Hindlimb muscle (tissue), 1 donor: ENCODE measurements around the gene MYH14. TPM values are rescaled to one million over a fixed set of nuclear protein-coding genes. Genes with fewer than 3 reads are reported as not detected.
A peak's percentile ranks its signal among the peaks of the same experiment; 100 is the strongest.
"Not testable (repeated sequence)": the region's sequence is repeated elsewhere in the genome, so short reads cannot be mapped to it uniquely, and the experiment has no call there.

Experiments
- DNase-seq: peaks from one replicate; pipeline ENCODE4 v3.0.0-alpha.2; 2013
- polyA plus RNA-seq: library from polyadenylated mRNA; unstranded; fragments of 120-200 nt; gene quantifications from one replicate; pipeline ENCODE4 v1.2.1, GENCODE V29; 2013; ENCODE audit not compliant: insufficient read length

MYH14 gene
- polyA plus RNA-seq, 1 donor = 48.6 TPM

- no peak for DNase-seq
These were observed 118.4 kb downstream of the MYH14 start for GRCh38 chr19:50321831-50322230.

- no peak for DNase-seq
These were observed 118.8 kb downstream of the MYH14 start for GRCh38 chr19:50322234-50322633.

GRCh38 chr19:50322931-50323781 is 119.7 kb downstream of the MYH14 start:
- no peak for DNase-seq

- DNase-seq = no peak
These were observed 120.3 kb downstream of the MYH14 start for GRCh38 chr19:50323782-50324133.

- DNase-seq = no peak
These were observed 120.9 kb downstream of the MYH14 start for GRCh38 chr19:50324331-50324730.

GRCh38 chr19:50325310-50326100 is 122.1 kb downstream of the MYH14 start:
- DNase-seq = peak; percentile 40

- DNase-seq = no peak
These were observed 122.8 kb downstream of the MYH14 start for GRCh38 chr19:50326101-50326664.

GRCh38 chr19:50327013-50327412 is 123.6 kb downstream of the MYH14 start:
- DNase-seq = no peak

GRCh38 chr19:50327461-50328223 is 124.2 kb downstream of the MYH14 start:
- DNase-seq = no peak

- no peak for DNase-seq
These were observed 124.9 kb downstream of the MYH14 start for GRCh38 chr19:50328224-50328872.

- DNase-seq = no peak
These were observed 125.4 kb downstream of the MYH14 start for GRCh38 chr19:50328873-50329145.

- peak; percentile 88 for DNase-seq
These were observed 125.9 kb downstream of the MYH14 start, which contains the start of gene KCNC3 for GRCh38 chr19:50329146-50329925. Gene KCNC3, minus strand, starts transcription at chr19:50329377. Its CDS starts 295 bp downstream, at chr19:50329082.

- not testable (repeated sequence) for DNase-seq
These were observed 126.5 kb downstream of the MYH14 start for GRCh38 chr19:50329926-50330294.

GRCh38 chr19:50330365-50331078 is 127.1 kb downstream of the MYH14 start:
- DNase-seq = peak; percentile 49

GRCh38 chr19:50331221-50331993 is 128.0 kb downstream of the MYH14 start:
- DNase-seq = no peak

GRCh38 chr19:50331994-50332243 is 128.5 kb downstream of the MYH14 start:
- DNase-seq = no peak

- DNase-seq = no peak
These were observed 129.0 kb downstream of the MYH14 start for GRCh38 chr19:50332244-50333038.

GRCh38 chr19:50333235-50333736 is 129.9 kb downstream of the MYH14 start:
- peak; percentile 71 for DNase-seq
